Activated CD4-positive, alpha-beta T cell treated with anti-CD3 and anti-CD28 coated beads, Interleukin-10, Interleukin-2, amounts not matched to agents 100 ng/mL and 50 ng/mL, durations not matched to agents 16 hours and 8 hours (primary cell): ENCODE data around the gene ROPN1L.
"Not testable (repeated sequence)": the region's sequence is repeated elsewhere in the genome, so short reads cannot be mapped to it uniquely, and the experiment has no call there.

Source experiments
- DNase-seq: peaks from one replicate; pipeline ENCODE4 v3.0.0-alpha.2; 2020

The ROPN1L gene

GRCh38 chr5:10441083-10441991 is at the start of gene ROPN1L:
Gene ROPN1L, plus strand, starts transcription at chr5:10441879. Its CDS starts 289 bp downstream, at chr5:10442168.
- peak; percentile 89 for DNase-seq

- not testable (repeated sequence) for DNase-seq
Measured at GRCh38 chr5:10392567-10393328, 48.9 kb upstream of the ROPN1L start.

GRCh38 chr5:10393491-10393890 is 48.2 kb upstream of the ROPN1L start:
- no peak for DNase-seq

- DNase-seq = no peak
Measured at GRCh38 chr5:10396552-10396951, 45.1 kb upstream of the ROPN1L start.

- DNase-seq = no peak
Measured at GRCh38 chr5:10399839-10400238, 41.8 kb upstream of the ROPN1L start.

GRCh38 chr5:10400411-10400810 is 41.3 kb upstream of the ROPN1L start:
- no peak for DNase-seq

GRCh38 chr5:10400831-10401230 is 40.8 kb upstream of the ROPN1L start:
- no peak for DNase-seq

GRCh38 chr5:10401498-10401897 is 40.2 kb upstream of the ROPN1L start:
- DNase-seq = peak; percentile 21

- no peak for DNase-seq
Measured at GRCh38 chr5:10403829-10404228, 37.9 kb upstream of the ROPN1L start.

GRCh38 chr5:10406651-10407050 is 35.0 kb upstream of the ROPN1L start:
- DNase-seq = no peak

- DNase-seq = no peak
Measured at GRCh38 chr5:10409504-10409903, 32.2 kb upstream of the ROPN1L start.

- no peak for DNase-seq
Measured at GRCh38 chr5:10410662-10411061, 31.0 kb upstream of the ROPN1L start.

- DNase-seq = no peak
Measured at GRCh38 chr5:10411336-10411735, 30.3 kb upstream of the ROPN1L start.

GRCh38 chr5:10416868-10417267 is 24.8 kb upstream of the ROPN1L start:
- DNase-seq = no peak

- peak; percentile 47 for DNase-seq
Measured at GRCh38 chr5:10418654-10419345, 22.9 kb upstream of the ROPN1L start.

GRCh38 chr5:10420468-10420867 is 21.2 kb upstream of the ROPN1L start:
- no peak for DNase-seq

GRCh38 chr5:10420932-10421331 is 20.7 kb upstream of the ROPN1L start:
- peak; percentile 23 for DNase-seq

- peak; percentile 28 for DNase-seq
Measured at GRCh38 chr5:10421896-10422691, 19.6 kb upstream of the ROPN1L start.

- DNase-seq = no peak
Measured at GRCh38 chr5:10423022-10423421, 18.7 kb upstream of the ROPN1L start.

GRCh38 chr5:10424124-10424731 is 17.5 kb upstream of the ROPN1L start:
- DNase-seq = peak; percentile 30

- no peak for DNase-seq
Measured at GRCh38 chr5:10427201-10427600, 14.5 kb upstream of the ROPN1L start.

GRCh38 chr5:10427978-10428377 is 13.7 kb upstream of the ROPN1L start:
- DNase-seq = no peak
